Mononuclear cell (primary cell): ENCODE results near the gene HEXD. TPM values are rescaled to one million over a fixed set of nuclear protein-coding genes. Genes with fewer than 3 reads are reported as not detected.
"Not testable (repeated sequence)": the region's sequence is repeated elsewhere in the genome, so short reads cannot be mapped to it uniquely, and the experiment has no call there.

Experiments used
- H3K27me3 ChIP-seq: 2 replicates; pipeline ENCODE4 v1.6.0; 2011; ENCODE audit warnings: low read length, control low read depth; ENCODE audit not compliant: insufficient read depth
- H3K4me1 ChIP-seq: 2 replicates; pipeline ENCODE4 v1.5.1; 2011; ENCODE audit warnings: mild to moderate bottlenecking, low read length, control low read depth; ENCODE audit not compliant: insufficient read depth
- H3K4me3 ChIP-seq: 2 replicates; pipeline ENCODE4 v1.5.1; 2011; ENCODE audit warnings: mild to moderate bottlenecking, low read length, moderate library complexity
- H3K9me3 ChIP-seq: 2 replicates; pipeline ENCODE4 v1.5.1; 2011; ENCODE audit warnings: low read depth, mild to moderate bottlenecking, control low read depth, low read length
- total RNA-seq: library from RNA; depleted of rRNA; stranded (reverse); fragments of >200 nt; gene quantifications from one replicate; pipeline ENCODE4 v1.2.3, GENCODE V29; 2012

The HEXD gene
- total RNA-seq, 1 donor = 16.0 TPM

- not testable (repeated sequence) for H3K27me3 ChIP-seq, H3K4me3 ChIP-seq
- H3K4me1 ChIP-seq = peaks cover 37% of the 10 kb centered on the region
These were observed 41.8 kb downstream of the HEXD start for GRCh38 chr17:82459936-82460335.

GRCh38 chr17:82461827-82462524 lies 43.8 kb downstream of the HEXD start:
- Histone ChIP-seq H3K4me1 (peaks cover 22% of the 10 kb centered on the region), H3K27me3 (no peaks in the 10 kb centered on the region), H3K9me3 (no peaks in the 10 kb centered on the region), H3K4me3 (no peak overlapping the region)

More at GRCh38 chr17:82459936-82460335, 41.8 kb downstream of the HEXD start:
- not testable (repeated sequence) for H3K9me3 ChIP-seq

- peaks cover 13% of the 10 kb centered on the region for H3K4me1 ChIP-seq
- H3K4me3 ChIP-seq = no peak overlapping the region
- H3K9me3 ChIP-seq = no peaks in the 10 kb centered on the region
- H3K27me3 ChIP-seq = no peaks in the 10 kb centered on the region
These were observed 45.2 kb downstream of the HEXD start for GRCh38 chr17:82463391-82463790.

GRCh38 chr17:82463925-82464566 lies 45.9 kb downstream of the HEXD start:
- Histone ChIP-seq H3K4me3 (no peak overlapping the region), H3K9me3 (no peaks in the 10 kb centered on the region), H3K27me3 (no peaks in the 10 kb centered on the region), H3K4me1 (peaks cover 11% of the 10 kb centered on the region)

- Histone ChIP-seq H3K27me3 (no peaks in the 10 kb centered on the region), H3K4me1 (peaks cover 6% of the 10 kb centered on the region), H3K9me3 (no peaks in the 10 kb centered on the region), H3K4me3 (no peak overlapping the region)
These were observed 46.4 kb downstream of the HEXD start for GRCh38 chr17:82464567-82464929.

- no peaks in the 10 kb centered on the region for H3K9me3 ChIP-seq
- no peak overlapping the region for H3K4me3 ChIP-seq
- no peaks in the 10 kb centered on the region for H3K27me3 ChIP-seq
- peaks cover under 1% of the 10 kb centered on the region for H3K4me1 ChIP-seq
These were observed 47.0 kb downstream of the HEXD start for GRCh38 chr17:82465023-82465603.

GRCh38 chr17:82468692-82469091 lies 50.5 kb downstream of the HEXD start:
- H3K9me3 ChIP-seq = no peaks in the 10 kb centered on the region
- no peak overlapping the region for H3K4me3 ChIP-seq
- no peaks in the 10 kb centered on the region for H3K4me1 ChIP-seq
- no peaks in the 10 kb centered on the region for H3K27me3 ChIP-seq

- H3K27me3 ChIP-seq = no peaks in the 10 kb centered on the region
- H3K4me1 ChIP-seq = no peaks in the 10 kb centered on the region
- no peaks in the 10 kb centered on the region for H3K9me3 ChIP-seq
- H3K4me3 ChIP-seq = no peak overlapping the region
These were observed 51.9 kb downstream of the HEXD start for GRCh38 chr17:82470065-82470464.

GRCh38 chr17:82474223-82475010 lies 56.3 kb downstream of the HEXD start:
- H3K4me1 ChIP-seq = no peaks in the 10 kb centered on the region
- H3K9me3 ChIP-seq = no peaks in the 10 kb centered on the region
- H3K4me3 ChIP-seq = no peak overlapping the region
- H3K27me3 ChIP-seq = no peaks in the 10 kb centered on the region

- Histone ChIP-seq H3K4me1 (no peaks in the 10 kb centered on the region), H3K9me3 (no peaks in the 10 kb centered on the region), H3K27me3 (no peaks in the 10 kb centered on the region), H3K4me3 (no peak overlapping the region)
These were observed 57.3 kb downstream of the HEXD start for GRCh38 chr17:82475458-82475857.

GRCh38 chr17:82477934-82478333 lies 59.8 kb downstream of the HEXD start:
- H3K4me1 ChIP-seq = no peaks in the 10 kb centered on the region
- H3K9me3 ChIP-seq = no peaks in the 10 kb centered on the region
- H3K4me3 ChIP-seq = no peak overlapping the region
- H3K27me3 ChIP-seq = no peaks in the 10 kb centered on the region

GRCh38 chr17:82479602-82480001 lies 61.5 kb downstream of the HEXD start:
- H3K4me3 ChIP-seq = no peak overlapping the region
- H3K27me3 ChIP-seq = no peaks in the 10 kb centered on the region
- no peaks in the 10 kb centered on the region for H3K4me1 ChIP-seq
- no peaks in the 10 kb centered on the region for H3K9me3 ChIP-seq

GRCh38 chr17:82480318-82480717 lies 62.2 kb downstream of the HEXD start:
- no peaks in the 10 kb centered on the region for H3K27me3 ChIP-seq
- no peaks in the 10 kb centered on the region for H3K9me3 ChIP-seq
- H3K4me1 ChIP-seq = no peaks in the 10 kb centered on the region
- no peak overlapping the region for H3K4me3 ChIP-seq

- Histone ChIP-seq H3K9me3 (no peaks in the 10 kb centered on the region), H3K4me3 (no peak overlapping the region), H3K4me1 (peaks cover 9% of the 10 kb centered on the region), H3K27me3 (no peaks in the 10 kb centered on the region)
These were observed 65.1 kb downstream of the HEXD start for GRCh38 chr17:82483204-82483660.

GRCh38 chr17:82483836-82484235 lies 65.7 kb downstream of the HEXD start:
- no peaks in the 10 kb centered on the region for H3K27me3 ChIP-seq
- peaks cover 9% of the 10 kb centered on the region for H3K4me1 ChIP-seq
- H3K9me3 ChIP-seq = no peaks in the 10 kb centered on the region
- H3K4me3 ChIP-seq = no peak overlapping the region
